PC-3 (cell line): ENCODE measurements around the gene RAB30.

Experiments used
- CTCF ChIP-seq: fragments of 300-600 bp; sonication (generic); conservative IDR thresholded peaks from 2 replicates; pipeline ENCODE4 v1.5.1; 2017; ENCODE audit warnings: antibody characterized with exemption, low read depth, mild to moderate bottlenecking, low read length
- EZH2 ChIP-seq: fragments of 300-600 bp; sonication (generic); IDR thresholded peaks from one replicate; pipeline ENCODE4 v1.6.1; 2017; ENCODE audit warnings: antibody characterized with exemption, mild to moderate bottlenecking, low read length; ENCODE audit not compliant: unreplicated experiment

GRCh38 chr11:83087035-83087434, 15.3 kb upstream of the RAB30 start:
- peak; percentile 69 for TF ChIP-seq CTCF
- TF ChIP-seq EZH2, result no peak
